ENCODE data around the gene ADH5.

DNA sequence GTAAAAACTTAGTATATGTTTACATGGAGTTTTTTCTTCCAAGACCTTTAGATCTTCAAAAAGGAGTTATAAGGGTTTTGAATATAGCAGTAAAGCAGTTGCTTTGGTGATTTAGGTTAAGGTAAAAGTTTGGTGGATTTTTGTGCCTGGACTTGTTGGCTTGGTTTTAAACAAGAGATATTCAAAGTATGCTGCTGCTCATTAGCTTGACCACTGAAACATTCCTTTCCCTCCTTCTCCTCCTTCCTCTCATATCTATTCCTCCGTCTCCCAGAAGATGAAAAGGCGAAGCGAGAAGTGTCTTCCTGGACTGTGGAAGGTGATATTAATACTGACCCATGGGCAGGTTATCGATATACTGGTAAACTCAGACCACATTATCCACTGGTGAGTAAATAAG is 54.6 kb downstream of the ADH5 start:
- TF ChIP-seq REST (IDR thresholded peaks at IDR 0.05; ENCODE audit: low read depth) (no peak), CREB1 (IDR thresholded peaks at IDR 0.05; ENCODE audit: low read depth) (no peak), MAX (IDR thresholded peaks at IDR 0.05) (no peak), YY1 (IDR thresholded peaks at IDR 0.05; ENCODE audit: low read depth) (no peak), TAF1 (IDR thresholded peaks at IDR 0.05; ENCODE audit: low read depth) (no peak), EP300 (IDR thresholded peaks at IDR 0.05; ENCODE audit: borderline replicate concordance) (no peak), CEBPB (IDR thresholded peaks at IDR 0.05) (no peak)

Measured in Ishikawa (cell line).